A673 (cell line): ENCODE results near the gene UST. TPM values are rescaled to one million over a fixed set of nuclear protein-coding genes. Genes with fewer than 3 reads are reported as not detected.

ENCODE experiments used
- BruUV-seq: library from RNA; stranded (reverse); fragments of 400-500 nt; replicated peaks from 2 replicates; lab custom pipeline; 2021; lab: Mats Ljungman, UMichigan
- CTCF ChIA-PET: fragments of 300-600 bp; sonication (Branson Sonifier 250); formaldehyde crosslinking; loops from one replicate; lab custom pipeline; 2022; ENCODE audit warnings: antibody characterized with exemption; lab: Charles Lee
- POLR2A ChIA-PET: fragments of 300-600 bp; sonication (Branson Sonifier 250); formaldehyde crosslinking; loops from one replicate; lab custom pipeline; 2022; ENCODE audit warnings: antibody characterized with exemption; ENCODE audit not compliant: low non-redundant PET; lab: Charles Lee
- DNase-seq: peaks from one replicate; pipeline ENCODE4 v3.0.0-alpha.2; 2015; ENCODE audit warnings: low spot score
- H3K27ac ChIP-seq: fragments of 200-600 bp; sonication (generic); 2 replicates; pipeline ENCODE4 v1.5.1; 2016; ENCODE audit warnings: mixed run types, low read depth, mild to moderate bottlenecking, mixed read lengths, antibody characterized with exemption, low read length; ENCODE audit not compliant: poor library complexity, severe bottlenecking
- H3K27me3 ChIP-seq: fragments of 200-600 bp; sonication (generic); replicated peaks from 2 replicates; pipeline ENCODE4 v1.6.1; 2017; ENCODE audit warnings: mixed run types, low read depth, mild to moderate bottlenecking, mixed read lengths, antibody characterized with exemption, low read length; ENCODE audit not compliant: insufficient read depth, poor library complexity
- H3K36me3 ChIP-seq: fragments of 200-600 bp; sonication (generic); 2 replicates; pipeline ENCODE4 v1.6.1; 2016; ENCODE audit warnings: mixed run types, mild to moderate bottlenecking, mixed read lengths, antibody characterized with exemption, low read length; ENCODE audit not compliant: insufficient read depth, poor library complexity, severe bottlenecking
- H3K4me1 ChIP-seq: fragments of 200-600 bp; sonication (generic); 2 replicates; pipeline ENCODE4 v1.6.1; 2017; ENCODE audit warnings: mixed run types, mild to moderate bottlenecking, mixed read lengths, antibody characterized with exemption, low read length; ENCODE audit not compliant: insufficient read depth, poor library complexity, severe bottlenecking
- H3K4me3 ChIP-seq: fragments of 200-600 bp; sonication (generic); 2 replicates; pipeline ENCODE4 v1.5.1; 2016; ENCODE audit warnings: low read depth, mixed run types, mild to moderate bottlenecking, mixed read lengths, low read length; ENCODE audit not compliant: poor library complexity, severe bottlenecking
- H3K9me3 ChIP-seq: fragments of 200-600 bp; sonication (generic); 2 replicates; pipeline ENCODE4 v1.6.1; 2016; ENCODE audit warnings: mixed run types, low read depth, mild to moderate bottlenecking, mixed read lengths, antibody characterized with exemption, low read length; ENCODE audit not compliant: poor library complexity, severe bottlenecking
- CTCF ChIP-seq: fragments of 300-800, 200-600 bp; sonication (generic); conservative IDR thresholded peaks from 2 replicates; pipeline ENCODE4 v1.5.1; 2017; ENCODE audit warnings: low read depth, mild to moderate bottlenecking, antibody characterized with exemption, low read length, moderate library complexity, mixed read lengths
- EZH2 ChIP-seq: fragments of 200-600 bp; sonication (generic); IDR thresholded peaks from 2 replicates; pipeline ENCODE4 v1.6.1; 2017; ENCODE audit warnings: borderline replicate concordance, low read depth, mild to moderate bottlenecking, mixed read lengths, antibody characterized with exemption, low read length; ENCODE audit not compliant: poor library complexity, severe bottlenecking
- intact Hi-C: fragments of 100-400 bp; cut with micrococcal nuclease; formaldehyde crosslinking; loops from one replicate; pipeline ENCODE4 v1.10.0; 2022; ENCODE audit not compliant: unreplicated experiment
- total RNA-seq: library from RNA; stranded (reverse); gene quantifications from 2 replicates; pipeline ENCODE4 v1.2.3, GENCODE V29; 2021

Gene UST
- total RNA-seq, 1 experiment from 2014 or later, result 1.5 TPM

- no peaks in the 10 kb centered on the region for H3K36me3 ChIP-seq
- DNase-seq, result no peak
- no peaks in the 10 kb centered on the region for H3K4me1 ChIP-seq
- no TSS peak for BruUV-seq
- TF ChIP-seq EZH2, result no peak
- TF ChIP-seq CTCF, result no peak
- no peaks in the 10 kb centered on the region for H3K9me3 ChIP-seq
- H3K27ac ChIP-seq, result no peak overlapping the region
- H3K27me3 ChIP-seq, result no peaks in the 10 kb centered on the region
- no peak overlapping the region for H3K4me3 ChIP-seq
- POLR2A ChIA-PET, result no interaction called here
- intact Hi-C loops, result no loop called here
- CTCF ChIA-PET, result no interaction called here
Observed at GRCh38 chr6:148967011-148967520, 220.2 kb downstream of the UST start.

DNA sequence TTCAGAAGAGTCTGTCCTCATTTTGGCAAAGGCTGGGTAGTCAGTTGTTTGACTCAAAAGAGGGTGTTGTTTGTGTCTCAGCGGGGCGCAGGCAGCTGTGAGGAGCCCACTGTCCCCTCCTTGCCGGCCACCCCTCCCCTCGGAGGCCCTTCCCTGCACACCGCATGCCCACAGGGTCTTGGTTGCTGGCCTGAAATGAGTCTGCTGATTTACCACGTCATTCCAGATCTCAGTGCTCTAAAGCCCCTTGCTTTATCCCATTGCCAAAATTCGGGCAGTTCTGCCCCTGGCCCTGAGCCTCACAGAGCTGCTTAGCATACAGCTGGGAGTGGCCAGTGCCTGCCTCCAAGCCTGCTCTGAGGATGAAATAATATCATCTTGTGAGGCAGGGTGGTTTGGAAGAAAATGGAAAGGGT is 220.7 kb downstream of the UST start:
- BruUV-seq, result no TSS peak
- no peak for DNase-seq
- Histone ChIP-seq H3K27me3 (no peaks in the 10 kb centered on the region), H3K36me3 (no peaks in the 10 kb centered on the region), H3K27ac (no peak overlapping the region), H3K9me3 (no peaks in the 10 kb centered on the region), H3K4me1 (no peaks in the 10 kb centered on the region), H3K4me3 (no peak overlapping the region)
- intact Hi-C loops, result no loop called here
- ChIA-PET POLR2A (no interaction called here), CTCF (no interaction called here)
- TF ChIP-seq CTCF (no peak), EZH2 (no peak)

GRCh38 chr6:148968771-148969602 is 222.2 kb downstream of the UST start:
- no peaks in the 10 kb centered on the region for H3K27me3 ChIP-seq
- no TSS peak for BruUV-seq
- H3K4me1 ChIP-seq, result no peaks in the 10 kb centered on the region
- H3K27ac ChIP-seq, result no peak overlapping the region
- H3K4me3 ChIP-seq, result no peak overlapping the region
- no peak for DNase-seq
- POLR2A ChIA-PET, result no interaction called here
- no peak for TF ChIP-seq CTCF
- no peak for TF ChIP-seq EZH2
- intact Hi-C loops, result no loop called here
- CTCF ChIA-PET, result no interaction called here
- no peaks in the 10 kb centered on the region for H3K36me3 ChIP-seq
- no peaks in the 10 kb centered on the region for H3K9me3 ChIP-seq
